ENCODE results near the gene ACKR3. TPM values are rescaled to one million over a fixed set of nuclear protein-coding genes. Genes with fewer than 3 reads are reported as not detected.

ACKR3 gene
- total and polyA plus RNA-seq, 2 of the 4 experiments (the other 2 are of a cell fraction), result not detected

- no peaks in the 10 kb centered on the region for H3K36me3 ChIP-seq (ENCODE audit: control insufficient read depth, insufficient read depth, low read length)
- no peak overlapping the region for H3K4me3 ChIP-seq (ENCODE audit: insufficient read depth, low read depth, low read length)
- H3K4ac ChIP-seq (ENCODE audit: low read depth, low read length), result no peak overlapping the region
- H3K9me3 ChIP-seq (ENCODE audit: control insufficient read depth, insufficient read depth, low read length), result peaks cover 6% of the 10 kb centered on the region
- TF ChIP-seq RAD21 (IDR thresholded peaks at IDR 0.05; ENCODE audit: low read length), result no peak
- TF ChIP-seq RCOR1 (IDR thresholded peaks at IDR 0.05; ENCODE audit: insufficient replicate concordance, low read length), result no peak
- TF ChIP-seq MXI1 (IDR thresholded peaks at IDR 0.05; ENCODE audit: borderline replicate concordance, low read depth, low read length), result no peak
- no peak for TF ChIP-seq MAZ (IDR thresholded peaks at IDR 0.05; ENCODE audit: borderline replicate concordance, low read depth, low read length)
- TF ChIP-seq RFX5 (IDR thresholded peaks at IDR 0.05; ENCODE audit: low read depth, low read length), result no peak
- TF ChIP-seq NFE2L2 (IDR thresholded peaks at IDR 0.05; ENCODE audit: low read depth, low read length), result no peak
- no peak for TF ChIP-seq MAFK (IDR thresholded peaks at IDR 0.05; ENCODE audit: low read depth, low read length)
- no peak for TF ChIP-seq CEBPB (IDR thresholded peaks at IDR 0.05; ENCODE audit: low read depth, low read length)
- no peak for TF ChIP-seq FOS (IDR thresholded peaks at IDR 0.05; ENCODE audit: low read depth, low read length)
- TF ChIP-seq, protein P1, sequence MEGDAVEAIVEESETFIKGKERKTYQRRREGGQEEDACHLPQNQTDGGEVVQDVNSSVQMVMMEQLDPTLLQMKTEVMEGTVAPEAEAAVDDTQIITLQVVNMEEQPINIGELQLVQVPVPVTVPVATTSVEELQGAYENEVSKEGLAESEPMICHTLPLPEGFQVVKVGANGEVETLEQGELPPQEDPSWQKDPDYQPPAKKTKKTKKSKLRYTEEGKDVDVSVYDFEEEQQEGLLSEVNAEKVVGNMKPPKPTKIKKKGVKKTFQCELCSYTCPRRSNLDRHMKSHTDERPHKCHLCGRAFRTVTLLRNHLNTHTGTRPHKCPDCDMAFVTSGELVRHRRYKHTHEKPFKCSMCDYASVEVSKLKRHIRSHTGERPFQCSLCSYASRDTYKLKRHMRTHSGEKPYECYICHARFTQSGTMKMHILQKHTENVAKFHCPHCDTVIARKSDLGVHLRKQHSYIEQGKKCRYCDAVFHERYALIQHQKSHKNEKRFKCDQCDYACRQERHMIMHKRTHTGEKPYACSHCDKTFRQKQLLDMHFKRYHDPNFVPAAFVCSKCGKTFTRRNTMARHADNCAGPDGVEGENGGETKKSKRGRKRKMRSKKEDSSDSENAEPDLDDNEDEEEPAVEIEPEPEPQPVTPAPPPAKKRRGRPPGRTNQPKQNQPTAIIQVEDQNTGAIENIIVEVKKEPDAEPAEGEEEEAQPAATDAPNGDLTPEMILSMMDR (conservative IDR thresholded peaks at IDR 0.05; ENCODE audit: low read depth, low read length), result no peak
- TF ChIP-seq POLR2A (IDR thresholded peaks at IDR 0.05; ENCODE audit: low read depth, low read length), result no peak
- TF ChIP-seq BHLHE40 (IDR thresholded peaks at IDR 0.05; ENCODE audit: low read depth, low read length), result no peak
- no peak for TF ChIP-seq USF2 (IDR thresholded peaks at IDR 0.05; ENCODE audit: low read depth, low read length)
- no peak for TF ChIP-seq SMC3 (IDR thresholded peaks at IDR 0.05; ENCODE audit: low read depth, low read length)
- TF ChIP-seq, protein P2, sequence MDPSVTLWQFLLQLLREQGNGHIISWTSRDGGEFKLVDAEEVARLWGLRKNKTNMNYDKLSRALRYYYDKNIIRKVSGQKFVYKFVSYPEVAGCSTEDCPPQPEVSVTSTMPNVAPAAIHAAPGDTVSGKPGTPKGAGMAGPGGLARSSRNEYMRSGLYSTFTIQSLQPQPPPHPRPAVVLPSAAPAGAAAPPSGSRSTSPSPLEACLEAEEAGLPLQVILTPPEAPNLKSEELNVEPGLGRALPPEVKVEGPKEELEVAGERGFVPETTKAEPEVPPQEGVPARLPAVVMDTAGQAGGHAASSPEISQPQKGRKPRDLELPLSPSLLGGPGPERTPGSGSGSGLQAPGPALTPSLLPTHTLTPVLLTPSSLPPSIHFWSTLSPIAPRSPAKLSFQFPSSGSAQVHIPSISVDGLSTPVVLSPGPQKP (IDR thresholded peaks at IDR 0.05; ENCODE audit: borderline replicate concordance, low read depth, low read length), result no peak
- TF ChIP-seq CHD1 (IDR thresholded peaks at IDR 0.05; ENCODE audit: low read depth, low read length), result no peak
- no peak overlapping the region for H3K56ac ChIP-seq (ENCODE audit: extremely low read depth, insufficient read depth, low read length)
- no peak overlapping the region for H2AK5ac ChIP-seq (ENCODE audit: low read depth, low read length)
- dilution Hi-C loops (cut with HindIII; ENCODE audit: low sequenced_read_pairs, unreplicated experiment) (no loop called here), intact Hi-C loops (cut with micrococcal nuclease) (no loop called here), in situ Hi-C loops (cut with MboI; ENCODE audit: low sequenced_read_pairs) (no loop called here)
- H3K27me3 ChIP-seq (ENCODE audit: control insufficient read depth, insufficient read depth, low read length), result no peaks in the 10 kb centered on the region; the same call in 1 of the 2 replicates
- BruUV-seq (replicated peaks), result no TSS peak
- no peak overlapping the region for H3K4me2 ChIP-seq (ENCODE audit: low read depth, low read length)
- H2AK9ac ChIP-seq (replicated peaks; ENCODE audit: low read depth, low read length, poor library complexity), result no peak overlapping the region
- DNase-seq (no peak), ATAC-seq (ENCODE audit: low read depth) (no peak)
- H3K9me1 ChIP-seq (ENCODE audit: insufficient read depth, low read length), result no peaks in the 10 kb centered on the region
- no peak overlapping the region for H2BK20ac ChIP-seq (ENCODE audit: low read depth, low read length)
- H3K14ac ChIP-seq (replicated peaks; ENCODE audit: low read depth, low read length), result no peak overlapping the region
- H3K27ac ChIP-seq (ENCODE audit: insufficient read depth, low read length), result no peak overlapping the region
- no peaks in the 10 kb centered on the region for H3K4me1 ChIP-seq (ENCODE audit: control insufficient read depth, insufficient read depth, low read length)
- no peak overlapping the region for H4K5ac ChIP-seq (ENCODE audit: low read depth, low read length)
- no peak overlapping the region for H3K9ac ChIP-seq (ENCODE audit: low read depth, low read length)
- H2BK15ac ChIP-seq (ENCODE audit: low read depth, low read length), result no peak overlapping the region
- H4K91ac ChIP-seq (ENCODE audit: insufficient read depth, low read depth, low read length), result no peak overlapping the region
- no peak overlapping the region for H4K8ac ChIP-seq (ENCODE audit: low read depth in 2 of 2, low read length in 2 of 2)
- no CpG with 5 or more reads among the region's 3 CpGs for WGBS, 2 experiments (ENCODE audit: extremely low coverage in 2 of 2, insufficient read length in 1 of 2)
- no peaks in the 10 kb centered on the region for H3K79me1 ChIP-seq (ENCODE audit: low read depth in 1 of 2, low read length in 2 of 2)
- ChIA-PET CTCF (no interaction called here), POLR2A (ENCODE audit: unreplicated experiment) (no interaction called here)
- no peak overlapping the region for H3K18ac ChIP-seq (ENCODE audit: low read depth, low read length)
- H4K20me1 ChIP-seq (ENCODE audit: insufficient read depth, low read length), result no peaks in the 10 kb centered on the region
- no peak overlapping the region for H2BK120ac ChIP-seq (ENCODE audit: low read depth, low read length)
- H2BK5ac ChIP-seq (ENCODE audit: low read depth, low read length, poor library complexity, severe bottlenecking), result no peak overlapping the region
- H3K23ac ChIP-seq (ENCODE audit: low read depth, low read length), result no peak overlapping the region
- H2AFZ ChIP-seq (replicated peaks; ENCODE audit: low read length, poor library complexity), result no peak overlapping the region
These were observed 12.2 kb upstream of the ACKR3 start for GRCh38 chr2:236557306-236558030.
